Measurements from ENCODE around the gene ODC1.

DNA sequence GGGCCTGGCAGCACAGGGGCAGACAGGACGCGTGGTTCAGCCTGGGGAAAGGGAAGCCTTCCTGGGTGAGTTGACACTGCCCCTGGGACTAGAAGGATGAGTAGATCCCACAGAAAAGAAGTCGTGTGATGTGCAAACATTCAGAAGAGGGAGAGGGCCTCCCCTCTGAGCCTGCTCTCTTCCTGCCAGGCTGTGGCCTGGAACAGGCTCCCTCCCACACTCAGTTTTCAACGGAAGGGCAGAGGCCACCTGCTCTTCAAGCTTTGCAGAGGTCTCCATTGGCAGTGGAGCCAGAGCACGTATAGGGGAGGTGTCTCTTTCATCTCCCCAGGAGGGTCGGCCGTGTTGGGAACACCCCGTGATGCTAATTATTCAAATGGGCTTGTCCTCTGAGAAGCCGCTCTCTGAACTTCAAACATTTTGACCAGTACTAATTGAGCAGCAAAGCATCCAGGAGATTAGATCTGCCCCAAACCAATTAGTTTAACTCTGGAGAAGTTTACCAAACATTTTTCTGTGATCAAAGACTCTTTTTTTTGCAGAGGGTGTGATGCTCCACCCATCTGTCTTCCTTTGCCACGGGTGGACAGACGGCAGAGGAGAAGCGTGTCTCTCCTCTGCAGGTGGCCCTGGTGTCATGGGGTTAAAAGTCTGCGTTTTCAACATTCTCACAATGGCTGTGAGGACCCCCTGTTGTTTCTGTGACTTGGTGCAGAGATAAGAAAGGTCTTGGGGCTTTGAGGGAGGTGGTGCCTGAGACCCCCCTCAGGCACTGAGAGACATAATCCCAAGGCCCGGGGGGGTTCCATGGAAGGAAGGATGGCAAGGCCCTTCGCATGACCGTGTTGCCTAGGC lies 29.5 kb upstream of the ODC1 start:
- TF ChIP-seq EZH2 (IDR thresholded peaks at IDR 0.05; ENCODE audit: low read length): no peak
- no peak for TF ChIP-seq CTCF (optimal IDR thresholded peaks at IDR 0.05 in 1 of 3, IDR thresholded peaks at IDR 0.05 in 1 of 3, conservative IDR thresholded peaks at IDR 0.05 in 1 of 3; ENCODE audit: extremely low read depth in 1 of 3, insufficient read depth in 2 of 3, low read length in 3 of 3)
